ENCODE data around the gene VGLL4. TPM values are rescaled to one million over a fixed set of nuclear protein-coding genes. Genes with fewer than 3 reads are reported as not detected.

VGLL4 gene
- polyA plus RNA-seq, 1 donor from 2014 or later: 113 TPM

DNA sequence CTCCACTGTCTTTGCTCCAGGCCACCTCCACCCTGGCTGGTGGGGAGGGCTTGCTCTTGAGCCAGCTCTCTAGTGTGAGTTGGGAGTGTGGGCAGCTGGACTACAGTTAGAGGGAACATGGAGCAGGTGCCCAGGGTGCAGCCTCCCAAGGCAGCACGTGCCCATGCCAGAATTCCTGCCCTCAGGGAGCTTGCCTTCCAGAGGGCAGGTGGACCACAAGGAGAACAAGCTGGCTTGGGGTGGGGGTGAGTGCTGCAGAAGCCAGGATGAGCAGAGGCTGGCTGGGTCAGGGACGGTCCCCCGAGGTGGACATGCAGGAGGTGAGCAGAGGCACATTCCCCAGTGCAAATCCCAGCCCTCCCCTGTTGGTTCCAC lies 89.5 kb downstream of the VGLL4 start:
- Histone ChIP-seq H2AFZ (ENCODE audit: low read depth, low read length) (no peak overlapping the region), H3K79me2 (replicated peaks; ENCODE audit: insufficient read depth, low read length) (no peaks in the 10 kb centered on the region), H3K9ac (ENCODE audit: low read length) (no peak overlapping the region), H3K4me2 (ENCODE audit: low read length) (no peak overlapping the region), H3F3A (ENCODE audit: insufficient read depth, low read length, poor library complexity, severe bottlenecking) (no peaks in the 10 kb centered on the region), H3K27me3 (ENCODE audit: insufficient read depth, low read depth, low read length) (no peaks in the 10 kb centered on the region), H3K27ac (ENCODE audit: low read length) (no peak overlapping the region), H3K9me3 (ENCODE audit: low read length) (no peaks in the 10 kb centered on the region), H3K36me3 (ENCODE audit: insufficient read depth, low read length) (no peaks in the 10 kb centered on the region), H3K4me3 (ENCODE audit: low read length) (no peak overlapping the region), H4K20me1 (ENCODE audit: insufficient read depth) (no peaks in the 10 kb centered on the region), H3K9me2 (ENCODE audit: insufficient read depth, low read length) (no peaks in the 10 kb centered on the region)
- TF ChIP-seq TAF1 (IDR thresholded peaks at IDR 0.05; ENCODE audit: low read depth): no peak
- TF ChIP-seq CTCF (IDR thresholded peaks at IDR 0.05; ENCODE audit: poor library complexity, severe bottlenecking): no peak
- no peak for TF ChIP-seq SMC3 (conservative IDR thresholded peaks at IDR 0.05; ENCODE audit: poor library complexity)
- no peak for TF ChIP-seq POLR2AphosphoS5 (IDR thresholded peaks at IDR 0.05)
- TF ChIP-seq EZH2 (IDR thresholded peaks at IDR 0.05; ENCODE audit: borderline replicate concordance, insufficient read depth, low read length, poor library complexity, severe bottlenecking): no peak
- TF ChIP-seq RAD21 (conservative IDR thresholded peaks at IDR 0.05): no peak
- TF ChIP-seq, protein P1, sequence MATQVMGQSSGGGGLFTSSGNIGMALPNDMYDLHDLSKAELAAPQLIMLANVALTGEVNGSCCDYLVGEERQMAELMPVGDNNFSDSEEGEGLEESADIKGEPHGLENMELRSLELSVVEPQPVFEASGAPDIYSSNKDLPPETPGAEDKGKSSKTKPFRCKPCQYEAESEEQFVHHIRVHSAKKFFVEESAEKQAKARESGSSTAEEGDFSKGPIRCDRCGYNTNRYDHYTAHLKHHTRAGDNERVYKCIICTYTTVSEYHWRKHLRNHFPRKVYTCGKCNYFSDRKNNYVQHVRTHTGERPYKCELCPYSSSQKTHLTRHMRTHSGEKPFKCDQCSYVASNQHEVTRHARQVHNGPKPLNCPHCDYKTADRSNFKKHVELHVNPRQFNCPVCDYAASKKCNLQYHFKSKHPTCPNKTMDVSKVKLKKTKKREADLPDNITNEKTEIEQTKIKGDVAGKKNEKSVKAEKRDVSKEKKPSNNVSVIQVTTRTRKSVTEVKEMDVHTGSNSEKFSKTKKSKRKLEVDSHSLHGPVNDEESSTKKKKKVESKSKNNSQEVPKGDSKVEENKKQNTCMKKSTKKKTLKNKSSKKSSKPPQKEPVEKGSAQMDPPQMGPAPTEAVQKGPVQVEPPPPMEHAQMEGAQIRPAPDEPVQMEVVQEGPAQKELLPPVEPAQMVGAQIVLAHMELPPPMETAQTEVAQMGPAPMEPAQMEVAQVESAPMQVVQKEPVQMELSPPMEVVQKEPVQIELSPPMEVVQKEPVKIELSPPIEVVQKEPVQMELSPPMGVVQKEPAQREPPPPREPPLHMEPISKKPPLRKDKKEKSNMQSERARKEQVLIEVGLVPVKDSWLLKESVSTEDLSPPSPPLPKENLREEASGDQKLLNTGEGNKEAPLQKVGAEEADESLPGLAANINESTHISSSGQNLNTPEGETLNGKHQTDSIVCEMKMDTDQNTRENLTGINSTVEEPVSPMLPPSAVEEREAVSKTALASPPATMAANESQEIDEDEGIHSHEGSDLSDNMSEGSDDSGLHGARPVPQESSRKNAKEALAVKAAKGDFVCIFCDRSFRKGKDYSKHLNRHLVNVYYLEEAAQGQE (IDR thresholded peaks at IDR 0.05; ENCODE audit: borderline replicate concordance): no peak
- TF ChIP-seq MXI1 (conservative IDR thresholded peaks at IDR 0.05; ENCODE audit: poor library complexity, severe bottlenecking): no peak
- no peak for TF ChIP-seq EP300 (conservative IDR thresholded peaks at IDR 0.05; ENCODE audit: poor library complexity, severe bottlenecking)

GRCh38 chr3:11553436-11554235 lies 90.1 kb downstream of the VGLL4 start:
- no peaks in the 10 kb centered on the region for H3K9me3 ChIP-seq (ENCODE audit: low read length)
- H3K9ac ChIP-seq (ENCODE audit: low read length): no peak overlapping the region
- H3K36me3 ChIP-seq (ENCODE audit: insufficient read depth, low read length): no peaks in the 10 kb centered on the region
- H3K4me2 ChIP-seq (ENCODE audit: low read length): no peak overlapping the region
- no peak overlapping the region for H3K4me3 ChIP-seq (ENCODE audit: low read length)
- no peaks in the 10 kb centered on the region for H4K20me1 ChIP-seq (ENCODE audit: insufficient read depth)
- TF ChIP-seq EP300 (conservative IDR thresholded peaks at IDR 0.05; ENCODE audit: poor library complexity, severe bottlenecking): no peak
- TF ChIP-seq TAF1 (IDR thresholded peaks at IDR 0.05; ENCODE audit: low read depth): no peak
- TF ChIP-seq RAD21 (conservative IDR thresholded peaks at IDR 0.05): no peak
- no peak for TF ChIP-seq SMC3 (conservative IDR thresholded peaks at IDR 0.05; ENCODE audit: poor library complexity)
- TF ChIP-seq CTCF (IDR thresholded peaks at IDR 0.05; ENCODE audit: poor library complexity, severe bottlenecking): no peak
- no peaks in the 10 kb centered on the region for H3F3A ChIP-seq (ENCODE audit: insufficient read depth, low read length, poor library complexity, severe bottlenecking)
- H3K27me3 ChIP-seq (ENCODE audit: insufficient read depth, low read depth, low read length): no peaks in the 10 kb centered on the region
- H3K9me2 ChIP-seq (ENCODE audit: insufficient read depth, low read length): no peaks in the 10 kb centered on the region
- H3K27ac ChIP-seq (ENCODE audit: low read length): no peak overlapping the region
- no peaks in the 10 kb centered on the region for H3K79me2 ChIP-seq (replicated peaks; ENCODE audit: insufficient read depth, low read length)
- no peak overlapping the region for H2AFZ ChIP-seq (ENCODE audit: low read depth, low read length)
